Stimulated activated naive CD4-positive, alpha-beta T cell (primary cell): ENCODE measurements around the gene DENND4C.
A peak's percentile ranks its signal among the peaks of the same experiment; 100 is the strongest.
"Not testable (repeated sequence)": the region's sequence is repeated elsewhere in the genome, so short reads cannot be mapped to it uniquely, and the experiment has no call there.

Experiments used
- DNase-seq, 6 experiments: peaks; one replicate each; lab custom pipeline; 2025; lab: John Stamatoyannopoulos, UW

Gene DENND4C

DNA sequence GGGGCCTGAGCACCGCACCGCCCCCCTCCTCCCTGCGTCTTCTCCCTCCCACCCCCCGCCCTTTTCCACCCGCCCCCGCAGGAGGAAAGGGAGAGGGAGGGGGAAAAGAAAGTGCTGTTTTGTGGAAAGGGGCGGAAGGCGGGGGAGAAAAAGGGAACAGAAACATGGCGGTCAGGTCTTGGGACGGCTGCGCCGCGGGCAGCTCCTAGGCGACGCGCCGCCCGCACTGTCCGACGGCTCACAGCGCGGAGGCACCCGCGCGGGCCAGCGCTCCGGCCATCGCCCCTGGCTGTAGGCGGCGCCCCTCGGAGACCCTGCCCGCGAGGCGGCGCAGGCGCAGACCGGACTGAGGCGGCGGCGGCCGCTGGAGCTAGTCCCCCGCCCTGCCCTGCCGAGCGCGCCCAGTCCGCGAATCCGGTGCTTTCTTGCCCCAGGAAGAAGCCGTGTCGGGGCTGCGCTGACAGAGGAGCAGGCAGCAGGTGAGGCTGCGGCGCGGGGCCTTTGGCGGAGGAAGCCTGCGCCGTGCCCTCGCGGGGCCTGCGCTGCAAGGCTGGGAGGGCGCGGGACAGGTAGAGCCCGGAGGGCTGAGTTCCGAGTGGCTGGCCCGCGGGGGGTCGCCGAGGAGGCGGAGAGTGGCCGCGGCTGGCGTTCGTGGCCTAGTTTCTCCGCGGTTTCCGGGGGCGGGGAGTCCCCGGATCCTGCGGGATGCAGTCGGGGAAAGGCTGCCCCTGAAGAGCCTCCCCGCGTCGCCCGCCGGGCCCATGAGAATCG lies at the start of gene DENND4C:
Gene DENND4C, plus strand, starts transcription at position 339 of the 771 bp plus-strand sequence. CDS start 45,482 bp downstream, outside the sequence.
- DNase-seq: peak; percentile 66 to 84 (median 78)

DNA sequence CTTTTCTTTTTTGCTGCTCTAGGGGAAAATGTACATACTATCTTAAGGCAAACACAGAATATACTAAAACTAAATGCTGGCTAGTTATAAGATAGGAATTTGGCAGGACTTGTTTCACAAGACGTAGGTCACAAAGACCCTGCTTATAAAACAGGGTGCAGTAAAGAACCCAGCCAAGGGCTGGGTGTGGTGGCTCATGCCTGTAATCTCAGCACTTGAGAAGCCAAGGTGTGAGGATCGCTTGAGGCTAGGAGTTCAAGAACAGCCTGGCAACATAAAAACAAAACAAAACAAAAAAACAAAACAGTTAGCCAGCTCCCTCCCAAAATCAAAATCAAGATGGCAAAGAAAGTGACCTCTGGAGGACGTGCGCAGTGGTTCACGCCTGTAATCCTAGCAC lies 49.5 kb upstream of the DENND4C start:
- no peak for DNase-seq

GRCh38 chr9:19181561-19181960 lies 48.9 kb upstream of the DENND4C start:
- no peak for DNase-seq

DNA sequence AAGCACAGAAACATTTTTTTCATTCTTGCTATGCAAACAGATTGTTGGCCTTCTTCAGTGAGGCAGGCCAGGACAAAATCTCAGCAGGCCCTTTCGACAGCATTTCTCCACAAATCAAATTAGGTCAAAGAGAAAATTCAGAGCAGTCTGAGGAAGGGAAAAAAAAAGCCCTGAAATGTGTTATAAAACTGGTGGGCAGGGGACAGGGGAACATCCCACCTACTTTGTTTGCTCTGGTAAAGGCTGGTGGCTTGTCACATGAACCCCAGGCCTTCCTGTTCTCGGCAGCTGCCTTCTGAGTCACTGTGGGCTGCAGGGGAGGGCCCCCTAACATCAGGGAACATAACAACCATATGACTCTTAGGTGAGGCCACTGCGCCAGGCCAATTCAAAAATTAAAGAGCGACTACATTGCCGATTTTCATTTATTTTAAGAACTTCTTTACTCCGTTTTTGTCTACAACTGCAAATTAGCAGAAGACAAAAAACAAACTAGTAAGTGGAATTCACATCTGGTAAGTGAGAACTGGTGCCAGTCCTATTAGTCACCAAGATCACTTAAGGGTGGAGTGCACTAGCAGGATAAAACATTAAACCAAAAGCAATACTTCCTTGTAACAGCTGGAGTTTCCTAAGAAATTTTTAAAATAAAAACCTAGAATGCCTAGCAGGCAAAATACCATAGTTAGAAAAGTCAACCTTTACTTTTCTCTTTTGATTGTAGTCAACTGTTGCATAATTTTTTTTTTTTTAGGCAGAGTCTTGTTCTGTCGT lies 46.2 kb upstream of the DENND4C start:
- peak; percentile 9 to 53 (median 20) for DNase-seq

DNA sequence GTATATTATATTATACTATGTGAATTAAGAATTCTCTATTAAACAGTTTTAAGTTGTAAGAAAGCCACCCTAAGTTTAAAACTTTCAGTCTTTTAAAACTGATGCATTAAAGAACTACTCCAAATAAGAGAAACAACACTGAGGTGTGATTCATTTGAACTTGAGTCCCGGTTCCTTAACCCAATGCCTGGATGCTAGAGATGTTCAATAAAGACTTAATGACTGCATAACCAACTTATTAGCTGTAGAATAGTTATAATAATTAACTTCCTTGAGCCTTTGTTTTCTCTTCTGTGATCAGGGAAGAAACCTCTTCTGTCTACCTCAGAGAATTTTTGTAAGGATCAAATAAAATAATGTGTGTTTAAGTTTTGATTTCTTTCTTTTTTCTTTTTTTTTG lies 45.3 kb upstream of the DENND4C start:
- DNase-seq: no peak

DNA sequence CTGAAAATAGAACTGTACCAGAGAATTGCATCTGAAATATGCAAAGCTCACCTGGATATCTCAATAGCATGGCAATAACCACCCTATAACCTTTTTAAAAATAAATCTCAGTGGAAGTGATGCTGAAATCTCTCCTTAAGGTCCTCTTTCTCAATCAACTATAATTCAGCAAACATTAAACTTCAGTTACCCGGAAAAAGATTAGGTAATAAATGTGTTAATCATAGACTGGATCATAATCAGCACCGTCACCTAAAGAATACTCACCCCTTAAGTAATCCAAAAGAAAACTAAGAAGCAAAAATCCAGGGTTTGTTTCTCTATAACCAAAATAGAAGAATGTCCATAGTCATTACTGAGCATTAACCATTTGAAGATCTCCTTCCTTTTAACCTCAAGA lies 44.3 kb upstream of the DENND4C start:
- DNase-seq: no peak

DNA sequence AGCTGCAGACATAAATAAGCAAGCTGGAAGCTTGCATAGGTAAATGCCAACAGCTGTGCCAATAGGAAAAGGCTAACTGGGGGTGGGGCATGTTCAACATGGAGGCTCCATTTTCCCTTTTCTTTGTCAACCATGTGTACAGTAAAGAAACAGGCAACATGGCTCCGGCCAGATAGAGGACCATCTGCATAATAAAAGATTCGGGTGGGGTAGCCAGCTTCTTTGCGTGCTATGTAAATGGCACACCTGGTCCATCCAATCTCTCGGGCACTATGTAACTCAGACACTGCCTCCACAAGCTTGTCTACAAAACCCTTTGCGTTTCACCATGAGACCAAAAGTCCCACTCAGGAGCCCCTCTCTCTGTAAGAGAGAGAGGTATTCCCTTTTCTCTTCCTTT lies 41.7 kb upstream of the DENND4C start:
- no peak for DNase-seq

GRCh38 chr9:19192202-19193028 lies 38.1 kb upstream of the DENND4C start:
- DNase-seq: no peak

DNA sequence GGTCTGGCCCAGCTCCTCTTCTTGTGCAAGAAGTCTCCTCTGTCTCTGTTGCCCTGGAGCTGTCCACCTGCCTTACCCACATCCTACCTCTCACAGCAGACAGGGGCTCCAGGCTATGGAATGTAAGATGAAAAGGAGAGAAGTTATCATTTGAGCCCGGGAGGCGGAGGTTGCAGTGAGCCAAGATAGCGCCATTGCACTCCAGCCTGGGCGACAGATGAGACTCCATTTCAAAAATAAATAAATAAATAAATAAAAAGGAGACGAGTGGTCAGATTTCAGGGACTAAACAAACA lies 37.5 kb upstream of the DENND4C start:
- DNase-seq: no peak

DNA sequence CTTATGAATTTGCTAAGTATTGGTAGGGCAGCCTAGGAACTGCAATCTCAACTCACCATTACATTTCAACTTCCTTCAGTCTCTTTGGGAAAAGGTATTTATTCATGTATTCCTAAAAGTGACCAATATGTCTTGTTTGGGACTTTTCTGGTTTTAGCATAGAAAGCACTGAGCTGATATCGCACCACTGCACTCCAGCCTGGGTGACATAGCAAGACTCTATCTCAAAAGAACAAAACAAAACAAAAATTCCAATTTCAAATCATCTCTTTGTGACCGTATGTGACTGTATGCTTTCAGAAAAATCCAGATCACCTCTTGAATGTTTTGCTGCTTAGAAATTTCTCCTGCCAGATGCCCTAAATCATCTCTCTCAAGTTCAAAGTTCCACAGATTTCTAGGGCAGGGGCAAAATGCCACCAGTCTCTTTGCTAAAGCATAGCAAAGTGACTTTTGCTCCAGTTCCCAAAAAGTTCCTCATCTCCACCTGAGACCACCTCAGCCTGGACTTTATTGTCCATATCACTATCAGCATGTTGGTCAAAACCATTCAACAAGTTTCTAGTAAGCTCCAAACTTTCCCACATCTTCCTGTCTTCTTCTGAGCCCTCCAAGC lies 37.0 kb upstream of the DENND4C start:
- DNase-seq: not testable (repeated sequence)

GRCh38 chr9:19198406-19198805 lies 32.1 kb upstream of the DENND4C start:
- DNase-seq: no peak

- no peak for DNase-seq
Measured at GRCh38 chr9:19199012-19199411, 31.5 kb upstream of the DENND4C start.

DNA sequence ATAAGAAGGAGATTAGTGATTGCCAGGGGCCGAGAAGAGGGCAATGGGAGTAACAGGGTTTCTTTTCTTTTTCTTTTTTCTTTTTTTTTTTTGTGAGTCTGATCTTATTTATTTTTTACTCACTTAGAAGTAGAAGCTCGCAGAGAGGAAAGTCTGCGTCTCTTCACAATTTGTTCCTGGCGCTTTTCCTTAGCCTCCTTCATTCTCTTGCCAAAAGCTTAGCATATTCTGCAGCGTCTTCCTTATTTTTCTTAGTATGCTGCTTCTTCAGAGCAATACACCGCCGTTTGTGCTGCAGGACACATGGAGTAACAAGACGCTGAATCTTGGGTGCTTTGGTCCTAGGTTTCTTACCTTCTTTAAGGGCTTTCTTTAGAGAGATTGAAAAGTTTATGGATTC lies 30.3 kb upstream of the DENND4C start:
- no peak for DNase-seq

GRCh38 chr9:19201899-19202891 lies 28.3 kb upstream of the DENND4C start:
- no peak for DNase-seq

GRCh38 chr9:19203058-19203457 lies 27.4 kb upstream of the DENND4C start:
- DNase-seq: no peak

DNA sequence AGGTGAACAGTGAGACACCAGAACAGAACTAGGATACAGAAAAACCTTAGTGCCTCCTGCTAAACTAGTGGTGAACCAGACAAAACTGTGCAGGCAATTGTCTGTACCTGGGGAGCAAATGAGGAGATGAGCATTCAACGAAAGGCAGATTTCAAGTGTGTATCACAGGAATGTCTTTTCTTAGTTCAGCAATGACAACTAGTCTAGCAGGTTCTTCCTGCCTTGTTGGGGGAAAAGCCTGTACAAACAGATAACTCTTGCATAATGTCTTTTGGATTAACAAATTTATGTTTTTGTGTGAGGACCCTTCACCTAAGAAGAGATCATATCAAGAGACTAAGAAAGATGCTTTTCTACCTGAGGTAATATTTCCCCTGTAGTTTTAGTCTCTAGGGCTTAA lies 21.8 kb upstream of the DENND4C start:
- DNase-seq: no peak

- no peak for DNase-seq
Measured at GRCh38 chr9:19209188-19209587, 21.3 kb upstream of the DENND4C start.

GRCh38 chr9:19213823-19214222 lies 16.7 kb upstream of the DENND4C start:
- no peak for DNase-seq

DNA sequence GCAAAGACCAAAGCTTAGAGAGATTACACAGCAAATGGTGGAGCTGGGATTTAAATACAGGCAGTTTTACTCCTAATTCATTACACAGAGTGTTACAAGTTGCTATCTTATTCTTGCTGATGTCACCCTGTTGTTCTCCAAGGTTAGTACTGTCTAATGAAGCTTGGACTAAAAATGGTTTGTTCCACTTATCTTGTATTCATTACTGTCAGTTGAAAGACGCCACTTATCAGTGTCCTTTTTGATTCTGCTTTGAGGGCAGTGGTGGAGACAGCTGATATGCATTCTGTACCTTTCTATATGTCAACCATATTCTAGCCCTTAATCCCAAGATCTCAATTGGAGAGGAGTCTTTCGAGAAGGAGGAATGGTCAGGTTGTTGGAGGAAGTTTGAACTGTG lies 14.0 kb upstream of the DENND4C start:
- no peak for DNase-seq

GRCh38 chr9:19221326-19221725 lies 9.2 kb upstream of the DENND4C start:
- no peak for DNase-seq

DNA sequence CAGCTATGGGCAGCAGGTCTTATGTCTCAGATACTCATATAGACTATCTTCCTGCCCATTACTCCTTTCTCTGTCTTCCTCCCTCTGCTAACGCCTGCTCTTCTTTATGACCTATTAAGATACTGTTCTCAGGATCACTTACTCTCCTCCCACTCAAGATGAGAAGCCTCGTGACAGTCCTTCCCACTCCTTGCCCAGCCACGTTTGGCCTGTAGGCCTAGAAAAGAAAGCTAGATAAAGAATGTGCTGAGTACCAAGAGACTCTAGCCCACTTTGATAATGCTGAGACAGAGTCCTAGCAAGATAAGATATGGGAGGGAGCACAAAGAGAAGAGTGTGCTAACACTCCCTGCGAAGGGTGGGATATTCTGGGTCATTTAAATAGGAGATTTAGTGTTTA lies 6.8 kb upstream of the DENND4C start:
- DNase-seq: no peak
